ENCODE measurements around the gene SERPINA5.

GRCh38 chr14:94594441-94594840, 13.2 kb downstream of the SERPINA5 start:
- TF ChIP-seq ZNF138 (CRISPR knock-in tag; conservative IDR thresholded peaks at IDR 0.05) (no peak), CTCF (IDR thresholded peaks at IDR 0.05) (no peak), HMGA2 (CRISPR knock-in tag; IDR thresholded peaks at IDR 0.05) (no peak), MAX (CRISPR knock-in tag; IDR thresholded peaks at IDR 0.05) (no peak), NR2C2 (CRISPR knock-in tag; IDR thresholded peaks at IDR 0.05) (no peak), ATF1 (CRISPR knock-in tag; IDR thresholded peaks at IDR 0.05) (no peak), NR3C1 (CRISPR knock-in tag; conservative IDR thresholded peaks at IDR 0.05; ENCODE audit: low read depth) (no peak), ELF4 (CRISPR knock-in tag; IDR thresholded peaks at IDR 0.05; ENCODE audit: low read depth) (no peak), FOXP4 (CRISPR knock-in tag; IDR thresholded peaks at IDR 0.05) (no peak)

Data from WTC11 (cell line).